ENCODE measurements around the gene URAD. TPM values are rescaled to one million over a fixed set of nuclear protein-coding genes. Genes with fewer than 3 reads are reported as not detected.

URAD gene
- total RNA-seq, 1 donor from 2014 or later = not detected

DNA sequence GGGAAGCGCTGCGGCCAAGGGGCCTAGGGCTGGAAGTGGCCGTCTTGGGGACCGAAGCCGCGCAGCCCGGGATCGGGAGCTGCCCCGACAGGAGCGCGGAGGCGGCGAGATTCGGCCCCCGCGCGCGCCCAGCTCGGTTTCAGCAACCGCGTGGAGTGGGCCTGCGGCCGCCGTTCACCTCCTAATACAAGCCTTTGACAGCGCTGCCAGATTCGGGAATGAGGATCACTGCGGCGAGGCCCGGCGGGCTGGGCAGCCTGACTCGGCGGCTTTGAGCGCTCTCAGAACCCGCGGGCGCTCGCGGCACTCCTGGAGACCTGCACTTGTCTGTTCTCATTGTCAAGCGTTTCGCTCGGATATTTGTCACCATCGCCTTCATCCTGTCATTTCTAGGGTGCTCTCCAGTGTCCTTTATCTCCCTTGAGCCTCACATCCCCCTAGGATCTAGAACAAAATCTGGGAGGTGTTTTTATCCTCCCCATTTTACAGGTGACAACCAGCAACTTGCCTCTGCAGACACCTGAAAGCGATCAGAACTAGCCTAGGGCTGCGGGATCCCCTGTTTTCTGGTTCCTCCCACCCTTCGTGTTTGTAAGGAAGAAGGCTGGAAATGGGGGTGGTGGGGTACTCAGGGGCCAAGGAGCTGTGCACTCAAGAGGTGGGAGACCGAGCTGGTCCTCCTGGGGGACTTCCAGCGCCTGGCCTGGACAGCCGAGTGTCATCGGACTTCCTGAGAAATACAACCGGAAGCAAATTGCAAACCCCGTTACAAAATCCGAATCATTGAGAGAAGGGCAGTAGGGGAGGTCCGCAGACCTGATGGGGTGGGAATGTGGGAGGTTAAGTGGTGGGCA lies 17.9 kb downstream of the URAD start:
- Mint-ChIP-seq H3K4me3 (ENCODE audit: unreplicated experiment) (no peak overlapping the region), H3K9me3 (ENCODE audit: unreplicated experiment) (no peaks in the 10 kb centered on the region), H3K27me3 (ENCODE audit: unreplicated experiment) (peaks cover 85% of the 10 kb centered on the region), H3K27ac (ENCODE audit: unreplicated experiment) (no peak overlapping the region), H3K36me3 (ENCODE audit: unreplicated experiment) (no peaks in the 10 kb centered on the region), H3K4me1 (ENCODE audit: unreplicated experiment) (peaks cover 20% of the 10 kb centered on the region)
- DNase-seq (ENCODE audit: extremely low spot score, unreplicated experiment) = peak; percentile 81
- TF ChIP-seq CTCF (IDR thresholded peaks at IDR 0.05) = no peak

DNA sequence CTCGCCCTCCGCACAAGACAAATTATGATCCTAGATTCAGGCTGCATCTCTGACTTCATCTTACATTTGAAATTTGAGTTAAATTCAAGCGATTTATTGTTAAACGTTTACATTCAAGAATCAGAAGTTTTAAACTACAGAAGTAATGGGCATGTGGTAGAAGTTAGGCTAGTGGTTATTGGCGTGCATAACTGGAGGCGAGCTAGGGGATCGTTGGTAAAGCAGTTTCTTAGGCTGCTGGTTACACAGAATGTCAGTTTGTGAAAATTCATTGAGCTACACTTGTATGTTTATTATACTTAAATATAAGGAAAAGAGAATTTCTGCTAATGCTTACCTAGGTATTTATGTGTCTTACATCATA lies 18.6 kb downstream of the URAD start:
- peaks cover 85% of the 10 kb centered on the region for H3K27me3 Mint-ChIP-seq (ENCODE audit: unreplicated experiment)
- DNase-seq (ENCODE audit: extremely low spot score, unreplicated experiment) = no peak
- no peaks in the 10 kb centered on the region for H3K9me3 Mint-ChIP-seq (ENCODE audit: unreplicated experiment)
- H3K36me3 Mint-ChIP-seq (ENCODE audit: unreplicated experiment) = no peaks in the 10 kb centered on the region
- H3K4me1 Mint-ChIP-seq (ENCODE audit: unreplicated experiment) = peaks cover 18% of the 10 kb centered on the region
- no peak for TF ChIP-seq CTCF (IDR thresholded peaks at IDR 0.05)
- no peak overlapping the region for H3K27ac Mint-ChIP-seq (ENCODE audit: unreplicated experiment)
- no peak overlapping the region for H3K4me3 Mint-ChIP-seq (ENCODE audit: unreplicated experiment)

- H3K9me3 Mint-ChIP-seq (ENCODE audit: unreplicated experiment) = no peaks in the 10 kb centered on the region
- peak; percentile 73 for DNase-seq (ENCODE audit: extremely low spot score, unreplicated experiment)
Measured at GRCh38 chr13:27969082-27969865, 19.2 kb downstream of the URAD start, which contains the start of gene CDX2. TSS of gene CDX2 (minus strand) at chr13:27969315. CDS start at chr13:27969006, 309 bp downstream.

GRCh38 chr13:27968316-27969081 lies 20.0 kb downstream of the URAD start:
- H3K27me3 Mint-ChIP-seq (ENCODE audit: unreplicated experiment) = peaks cover 84% of the 10 kb centered on the region
- no peak for TF ChIP-seq CTCF (IDR thresholded peaks at IDR 0.05)
- no peaks in the 10 kb centered on the region for H3K9me3 Mint-ChIP-seq (ENCODE audit: unreplicated experiment)
- peaks cover 18% of the 10 kb centered on the region for H3K4me1 Mint-ChIP-seq (ENCODE audit: unreplicated experiment)
- peak; percentile 82 for DNase-seq (ENCODE audit: extremely low spot score, unreplicated experiment)
- no peaks in the 10 kb centered on the region for H3K36me3 Mint-ChIP-seq (ENCODE audit: unreplicated experiment)
- H3K4me3 Mint-ChIP-seq (ENCODE audit: unreplicated experiment) = no peak overlapping the region
- no peak overlapping the region for H3K27ac Mint-ChIP-seq (ENCODE audit: unreplicated experiment)

More at GRCh38 chr13:27969082-27969865, 19.2 kb downstream of the URAD start, which contains the start of gene CDX2:
- Mint-ChIP-seq H3K27ac (ENCODE audit: unreplicated experiment) (no peak within 1 kb of the TSS), H3K36me3 (ENCODE audit: unreplicated experiment) (no peaks in the 10 kb centered on the region), H3K27me3 (ENCODE audit: unreplicated experiment) (peaks cover 85% of the 10 kb centered on the region), H3K4me3 (ENCODE audit: unreplicated experiment) (no peak within 1 kb of the TSS), H3K4me1 (ENCODE audit: unreplicated experiment) (peaks cover 18% of the 10 kb centered on the region)
- no peak for TF ChIP-seq CTCF (IDR thresholded peaks at IDR 0.05)

Measured in osteocyte (in vitro differentiated cells).